WTC11 (cell line): ENCODE measurements around the gene RAPGEF5.

Source experiments
- CTCF ChIP-seq: fragments of 200-600 bp; IDR thresholded peaks from 2 replicates; pipeline ENCODE4 v1.8.0; 2022; ENCODE audit warnings: antibody characterized with exemption
- ZSCAN18 ChIP-seq: fragments of 250-450 bp; sonication (Bioruptor Pico); IDR thresholded peaks from 2 replicates; pipeline ENCODE4 v2.1.2; 2022; ENCODE audit warnings: mild to moderate bottlenecking, moderate library complexity

- TF ChIP-seq CTCF, result no peak
- TF ChIP-seq ZSCAN18 (CRISPR knock-in tag), result no peak
These were observed 33.2 kb downstream of the RAPGEF5 start for GRCh38 chr7:22323714-22324113.
